Muscle layer of duodenum (tissue), 2 donors: Measurements from ENCODE around the gene NEURL3.

Experiments used
- H3K27ac ChIP-seq: one replicate; pipeline ENCODE4 v1.7.0; 2013; ENCODE audit warnings: mild to moderate bottlenecking, low read length
- H3K27me3 ChIP-seq: one replicate; pipeline ENCODE4 v1.7.0; 2013; ENCODE audit warnings: low read depth, mild to moderate bottlenecking, control low read depth, low read length
- H3K36me3 ChIP-seq, 2 donors: one replicate each; pipeline ENCODE4 v1.7.0; 2013; ENCODE audit warnings: low read length in 2 of 2, control low read depth in 1 of 2, mild to moderate bottlenecking in 1 of 2; ENCODE audit not compliant: insufficient read depth in 2 of 2, control insufficient read depth in 1 of 2
- H3K4me1 ChIP-seq, 2 donors: one replicate each; pipeline ENCODE4 v1.7.0; 2013; ENCODE audit warnings: low read length in 2 of 2, mild to moderate bottlenecking in 2 of 2, control low read depth in 1 of 2, moderate library complexity in 1 of 2; ENCODE audit not compliant: insufficient read depth in 2 of 2, control insufficient read depth in 1 of 2
- H3K4me3 ChIP-seq, 2 donors: one replicate each; pipeline ENCODE4 v1.7.0; 2013; ENCODE audit warnings: low read length in 2 of 2, low read depth in 1 of 2, mild to moderate bottlenecking in 1 of 2
- H3K9me3 ChIP-seq, 2 donors: one replicate each; pipeline ENCODE4 v1.7.0; 2013; ENCODE audit warnings: low read length in 2 of 2, control low read depth in 1 of 2, mild to moderate bottlenecking in 1 of 2; ENCODE audit not compliant: control insufficient read depth in 1 of 2
- donor health status: healthy.

Gene NEURL3

DNA sequence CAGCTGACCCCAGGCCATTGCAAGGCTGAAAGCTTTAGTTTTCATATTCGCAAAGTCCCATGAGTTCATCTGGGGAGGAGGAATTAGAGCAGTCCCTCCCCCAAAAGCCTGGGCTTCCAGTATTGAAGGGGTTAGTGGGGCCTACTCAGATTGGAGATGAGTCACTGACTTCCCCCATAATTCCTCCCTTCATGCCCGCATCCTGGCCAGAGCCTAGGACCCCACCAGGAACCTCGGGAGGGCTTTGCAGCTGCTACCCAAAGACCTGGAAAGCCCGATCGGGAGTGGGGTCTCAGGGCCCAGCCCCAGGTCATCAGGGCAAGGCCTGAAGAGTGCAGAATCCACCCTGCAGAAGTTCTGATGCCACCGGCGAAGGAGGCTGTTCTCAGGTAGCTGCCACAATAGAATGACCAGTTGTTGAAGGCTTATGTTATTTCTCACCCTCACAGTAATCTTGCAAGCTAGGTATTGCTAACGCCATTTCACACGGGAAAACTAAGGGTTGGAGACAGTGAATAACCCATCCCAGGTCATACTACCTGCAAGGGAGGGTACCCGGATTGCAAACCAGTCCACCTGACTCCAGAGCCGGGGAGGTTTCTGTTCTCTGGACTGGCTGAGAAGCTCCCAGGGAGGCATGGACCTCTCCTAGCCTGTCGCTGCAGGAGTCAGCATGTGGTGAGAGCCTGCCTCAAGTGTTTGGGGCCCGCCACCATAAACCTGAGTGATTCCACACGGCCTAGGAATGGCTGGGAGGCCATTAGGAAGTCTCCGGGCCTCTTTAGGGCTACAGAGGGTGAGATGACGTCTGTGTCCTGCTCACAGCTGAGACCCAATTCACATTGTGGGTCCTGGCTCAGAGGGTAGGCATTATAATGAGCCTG, 25.6 kb upstream of the NEURL3 start:
- H3K4me3 ChIP-seq = no peak overlapping the region
- no peaks in the 10 kb centered on the region for H3K36me3 ChIP-seq
- H3K9me3 ChIP-seq = no peaks in the 10 kb centered on the region
- no peaks in the 10 kb centered on the region for H3K27me3 ChIP-seq
- H3K4me1 ChIP-seq = peaks cover 28 to 36% of the 10 kb centered on the region in 2 donors
- H3K27ac ChIP-seq = no peak overlapping the region

DNA sequence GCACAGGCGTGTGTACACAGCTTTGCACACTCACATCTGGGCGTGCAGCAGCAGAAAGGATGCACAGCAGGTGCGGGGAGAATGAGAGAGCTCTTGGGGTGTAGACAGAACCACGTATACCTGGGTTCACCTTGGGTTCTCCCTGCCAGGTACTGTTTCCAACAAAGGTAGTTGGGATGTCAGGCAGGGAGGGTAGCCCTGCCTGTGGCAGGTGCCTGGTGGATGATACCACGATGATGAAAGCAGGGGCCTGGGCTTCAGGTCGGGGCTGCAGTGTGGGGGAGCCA, 24.9 kb upstream of the NEURL3 start:
- Histone ChIP-seq H3K9me3 (no peaks in the 10 kb centered on the region), H3K36me3 (no peaks in the 10 kb centered on the region), H3K4me1 (peaks cover 28 to 31% of the 10 kb centered on the region in 2 donors), H3K4me3 (no peak overlapping the region), H3K27ac (no peak overlapping the region), H3K27me3 (no peaks in the 10 kb centered on the region)

DNA sequence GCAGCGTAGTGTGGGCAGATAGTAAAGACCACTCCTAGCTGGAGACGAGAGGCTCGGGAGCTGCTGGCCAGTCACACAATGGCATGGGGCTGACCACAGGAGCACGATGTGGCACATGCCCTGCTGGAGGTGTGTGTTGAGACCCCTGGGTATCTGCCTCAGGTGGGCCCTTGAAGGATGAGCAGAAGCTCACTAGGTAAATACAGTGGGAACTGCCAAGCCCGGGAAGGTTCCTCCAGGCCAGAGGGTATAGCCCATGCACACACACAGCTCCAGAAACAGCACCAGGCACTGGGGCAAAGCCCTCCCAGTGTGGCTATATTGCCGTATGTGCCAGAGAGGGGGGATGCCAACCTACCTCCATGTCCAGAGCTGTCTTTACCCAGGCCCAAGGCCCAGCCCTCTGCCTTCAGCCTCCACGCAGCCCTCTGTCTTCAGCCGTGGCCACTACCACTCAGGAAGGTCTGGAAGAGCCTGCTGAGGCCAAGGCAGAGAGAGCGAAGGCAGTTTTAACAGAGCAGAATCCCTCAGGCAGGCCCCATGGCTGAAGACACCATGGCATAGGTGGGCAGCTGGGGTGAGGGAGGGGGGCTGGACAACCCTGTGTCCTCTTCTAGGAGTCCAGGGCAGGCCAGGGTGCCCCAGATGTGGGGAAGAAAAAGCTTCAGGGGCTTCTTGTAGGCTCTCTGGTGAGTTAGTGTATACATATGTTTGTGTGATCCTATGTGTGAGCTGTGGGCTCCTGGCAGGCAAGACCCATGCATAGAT, 24.4 kb upstream of the NEURL3 start:
- Histone ChIP-seq H3K4me1 (peaks cover 25% of the 10 kb centered on the region in 2 donors), H3K4me3 (no peak overlapping the region), H3K27me3 (no peaks in the 10 kb centered on the region), H3K36me3 (no peaks in the 10 kb centered on the region), H3K27ac (no peak overlapping the region), H3K9me3 (no peaks in the 10 kb centered on the region)

DNA sequence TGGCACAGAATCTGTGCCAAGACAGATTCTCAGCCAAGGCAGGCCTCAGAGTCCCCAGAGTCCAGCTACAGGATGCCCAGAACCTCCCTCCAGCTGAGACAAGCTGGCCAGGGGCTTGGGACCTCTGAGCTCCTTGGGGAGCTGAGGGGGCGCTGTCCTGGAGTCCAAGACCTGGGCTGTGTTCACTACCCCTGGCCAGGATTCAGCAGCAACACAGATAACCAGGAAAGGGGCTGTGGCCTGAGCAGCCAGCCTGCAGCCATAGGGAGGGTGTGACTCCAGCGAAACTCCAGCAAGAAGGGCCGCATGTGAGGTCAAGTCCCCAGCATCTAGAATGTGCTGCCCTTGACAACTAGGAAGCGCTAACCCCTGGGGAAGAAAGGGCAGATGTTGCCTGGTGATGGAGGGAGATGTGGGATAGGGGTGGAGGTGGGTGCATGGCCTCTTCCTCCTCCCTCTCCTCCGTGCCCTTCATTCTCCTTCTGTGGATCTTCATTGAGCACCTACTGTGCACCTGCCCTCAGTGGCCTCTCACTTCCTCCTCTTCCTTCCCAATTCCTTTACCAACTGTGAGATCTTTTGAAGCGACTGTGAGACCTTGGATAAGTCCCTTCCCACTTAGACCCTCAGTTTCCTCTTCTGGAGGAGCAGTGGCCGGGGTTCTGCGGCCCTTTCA, 23.7 kb upstream of the NEURL3 start:
- no peak overlapping the region for H3K4me3 ChIP-seq
- H3K4me1 ChIP-seq = peaks cover 18% of the 10 kb centered on the region in 2 donors
- no peaks in the 10 kb centered on the region for H3K36me3 ChIP-seq
- H3K27ac ChIP-seq = peak overlapping the region; percentile 46
- no peaks in the 10 kb centered on the region for H3K9me3 ChIP-seq
- no peaks in the 10 kb centered on the region for H3K27me3 ChIP-seq

DNA sequence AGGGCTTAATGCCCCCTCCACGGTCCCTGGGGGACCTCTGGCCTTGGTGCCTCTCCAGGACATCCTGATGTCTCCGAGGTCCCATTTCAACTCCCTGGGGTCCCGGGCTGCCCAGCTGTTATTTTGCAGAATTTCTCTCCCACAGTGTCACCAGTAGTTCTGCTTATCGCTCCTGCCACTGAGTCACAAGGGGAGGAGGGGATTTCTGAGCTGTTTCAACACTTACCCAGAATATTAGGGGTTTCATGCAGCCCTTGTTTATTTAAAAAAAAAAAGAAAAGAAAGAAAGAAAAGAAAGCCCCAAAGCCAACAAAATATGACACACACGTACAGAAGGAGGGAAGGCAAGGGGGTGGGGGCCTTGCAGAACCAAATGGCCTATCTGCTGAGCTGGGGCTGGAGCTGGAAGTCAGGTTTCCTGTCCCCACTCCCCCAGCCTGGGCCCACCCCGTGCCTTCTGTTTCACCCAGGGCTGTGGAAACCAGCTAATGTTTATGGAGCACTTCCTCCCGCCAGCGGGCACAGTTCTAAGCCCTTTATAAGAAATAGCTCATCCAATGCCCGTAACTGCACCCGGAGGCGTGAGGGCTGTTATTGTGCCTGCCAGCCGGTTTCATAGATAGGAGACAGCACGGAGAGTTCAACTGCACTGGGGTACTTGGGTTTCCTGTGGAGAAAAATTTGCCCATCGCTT, 23.0 kb upstream of the NEURL3 start:
- no peaks in the 10 kb centered on the region for H3K36me3 ChIP-seq
- H3K27ac ChIP-seq = peak overlapping the region; percentile 46
- H3K27me3 ChIP-seq = no peaks in the 10 kb centered on the region
- no peaks in the 10 kb centered on the region for H3K9me3 ChIP-seq
- peaks cover 14% of the 10 kb centered on the region in 2 donors for H3K4me1 ChIP-seq
- H3K4me3 ChIP-seq = peak overlapping the region; percentile 43 to 55

DNA sequence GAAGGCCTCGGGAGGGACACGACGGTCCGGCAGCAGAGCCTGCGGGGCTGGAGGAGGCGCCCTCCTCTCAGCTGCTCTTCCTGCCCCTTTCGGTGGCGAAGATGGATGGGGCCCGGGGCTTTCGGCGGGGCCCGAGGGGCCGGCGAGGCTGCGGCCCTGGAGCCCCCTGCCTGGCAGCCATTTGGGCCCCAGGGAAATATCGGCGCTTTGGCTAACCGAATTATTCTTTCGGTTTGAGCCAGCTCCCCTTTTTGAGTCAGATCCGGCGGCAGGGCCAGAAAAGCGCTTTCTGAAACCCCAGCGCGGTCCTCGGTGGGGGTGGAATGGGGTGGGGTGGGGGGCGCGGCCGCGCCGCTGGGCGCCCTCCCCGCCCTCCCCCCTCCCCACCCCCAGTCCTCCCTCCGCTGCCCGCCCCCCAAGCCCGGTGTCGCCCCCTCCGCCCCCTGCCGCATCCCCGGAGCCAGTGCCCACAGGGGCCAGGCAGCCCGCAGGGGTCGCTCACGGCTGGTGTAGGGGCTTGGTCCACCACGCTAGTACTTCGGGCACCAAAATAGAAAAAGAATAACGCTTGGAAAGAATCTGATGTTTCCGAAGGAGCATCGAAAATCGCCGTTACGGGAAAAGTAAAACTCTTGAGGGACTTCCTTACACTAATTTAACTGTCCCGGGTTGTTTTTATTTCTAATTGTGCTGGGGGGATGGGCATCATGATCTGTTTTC, 22.3 kb upstream of the NEURL3 start:
- H3K36me3 ChIP-seq = no peaks in the 10 kb centered on the region
- no peaks in the 10 kb centered on the region for H3K9me3 ChIP-seq
- peak overlapping the region; percentile 46 for H3K27ac ChIP-seq
- no peaks in the 10 kb centered on the region for H3K27me3 ChIP-seq
- peak overlapping the region; percentile 43 to 55 for H3K4me3 ChIP-seq
- H3K4me1 ChIP-seq = peaks cover 7% of the 10 kb centered on the region in 2 donors

DNA sequence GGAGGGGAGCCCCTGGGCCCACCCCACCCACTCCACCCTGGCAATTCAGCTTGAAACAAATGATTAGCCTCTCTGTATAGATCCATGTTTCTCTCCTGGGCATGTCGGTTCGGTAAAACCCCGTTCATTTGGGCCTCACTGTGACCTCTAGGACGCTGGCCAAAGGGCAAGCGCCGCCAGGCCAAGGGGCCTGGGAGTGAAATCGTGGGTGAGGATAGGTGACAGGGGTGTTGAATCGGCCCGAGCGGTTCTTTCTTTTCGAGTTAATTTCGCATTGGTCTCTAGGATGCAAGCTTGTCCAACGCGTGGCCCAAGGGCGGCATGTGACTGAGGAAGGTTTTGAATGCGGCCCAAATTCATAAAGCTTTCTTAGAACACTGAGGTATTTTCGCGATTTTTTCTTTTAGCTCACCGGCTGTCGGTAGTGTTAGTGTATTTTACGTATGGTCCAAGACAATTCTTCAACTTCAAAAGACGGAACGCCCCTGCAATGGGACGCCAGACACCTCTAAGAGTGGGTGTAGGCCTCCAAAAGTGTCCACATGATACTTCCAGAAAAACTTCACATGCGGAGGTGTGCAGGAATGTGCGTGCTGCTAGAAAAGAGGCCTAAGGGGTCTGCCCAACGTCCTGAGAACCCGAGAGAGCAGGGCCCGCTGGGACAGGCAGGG, 21.6 kb upstream of the NEURL3 start:
- H3K4me1 ChIP-seq = peaks cover 4 to 7% of the 10 kb centered on the region in 2 donors
- no peak overlapping the region for H3K27ac ChIP-seq
- H3K27me3 ChIP-seq = no peaks in the 10 kb centered on the region
- no peaks in the 10 kb centered on the region for H3K36me3 ChIP-seq
- peak overlapping the region; percentile 38 to 55 for H3K4me3 ChIP-seq
- no peaks in the 10 kb centered on the region for H3K9me3 ChIP-seq

DNA sequence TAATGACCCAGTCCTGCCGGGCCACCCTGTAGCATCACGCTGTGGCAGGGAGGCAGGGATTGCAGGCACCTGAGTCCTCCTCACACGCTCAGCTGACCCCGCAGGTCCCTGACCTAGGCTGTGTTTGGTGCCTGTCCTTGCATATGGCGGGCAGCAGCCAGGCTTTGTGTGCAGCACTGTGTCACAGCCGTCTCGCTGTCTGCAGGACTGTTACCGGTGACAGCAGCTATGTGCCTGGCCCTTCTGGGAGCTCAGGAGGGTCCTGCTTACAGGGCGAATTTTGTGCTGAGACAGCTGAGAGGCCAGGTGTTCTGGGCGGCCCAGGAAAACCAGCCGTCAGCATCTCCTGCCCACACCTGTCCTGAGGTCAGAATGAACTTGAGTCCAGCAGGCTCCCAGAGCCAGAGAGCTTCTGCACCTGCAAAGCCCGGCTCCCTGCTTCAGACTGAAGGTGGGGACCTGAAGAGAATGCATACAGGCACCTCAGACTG, 21.0 kb upstream of the NEURL3 start:
- Histone ChIP-seq H3K27me3 (no peaks in the 10 kb centered on the region), H3K9me3 (no peaks in the 10 kb centered on the region), H3K27ac (no peak overlapping the region), H3K4me1 (peaks cover 4 to 7% of the 10 kb centered on the region in 2 donors), H3K4me3 (no peak overlapping the region), H3K36me3 (no peaks in the 10 kb centered on the region)

DNA sequence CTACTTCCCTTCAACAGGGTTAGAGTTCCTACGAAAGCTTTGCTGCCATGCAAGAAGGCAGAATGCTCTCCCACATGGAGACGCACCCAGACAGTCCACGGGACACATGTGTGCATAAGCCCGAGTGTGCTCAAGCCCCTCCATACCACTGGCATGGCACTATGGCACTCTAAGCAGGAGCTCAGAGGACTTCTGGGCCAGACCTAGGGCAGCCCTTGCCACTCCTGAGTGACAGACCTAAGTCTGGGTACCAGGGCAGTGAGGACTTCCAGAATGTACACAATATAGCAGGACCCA, 20.0 kb upstream of the NEURL3 start:
- Histone ChIP-seq H3K27ac (no peak overlapping the region), H3K4me3 (no peak overlapping the region), H3K27me3 (no peaks in the 10 kb centered on the region), H3K9me3 (no peaks in the 10 kb centered on the region), H3K36me3 (no peaks in the 10 kb centered on the region), H3K4me1 (peaks cover 4 to 7% of the 10 kb centered on the region in 2 donors)

DNA sequence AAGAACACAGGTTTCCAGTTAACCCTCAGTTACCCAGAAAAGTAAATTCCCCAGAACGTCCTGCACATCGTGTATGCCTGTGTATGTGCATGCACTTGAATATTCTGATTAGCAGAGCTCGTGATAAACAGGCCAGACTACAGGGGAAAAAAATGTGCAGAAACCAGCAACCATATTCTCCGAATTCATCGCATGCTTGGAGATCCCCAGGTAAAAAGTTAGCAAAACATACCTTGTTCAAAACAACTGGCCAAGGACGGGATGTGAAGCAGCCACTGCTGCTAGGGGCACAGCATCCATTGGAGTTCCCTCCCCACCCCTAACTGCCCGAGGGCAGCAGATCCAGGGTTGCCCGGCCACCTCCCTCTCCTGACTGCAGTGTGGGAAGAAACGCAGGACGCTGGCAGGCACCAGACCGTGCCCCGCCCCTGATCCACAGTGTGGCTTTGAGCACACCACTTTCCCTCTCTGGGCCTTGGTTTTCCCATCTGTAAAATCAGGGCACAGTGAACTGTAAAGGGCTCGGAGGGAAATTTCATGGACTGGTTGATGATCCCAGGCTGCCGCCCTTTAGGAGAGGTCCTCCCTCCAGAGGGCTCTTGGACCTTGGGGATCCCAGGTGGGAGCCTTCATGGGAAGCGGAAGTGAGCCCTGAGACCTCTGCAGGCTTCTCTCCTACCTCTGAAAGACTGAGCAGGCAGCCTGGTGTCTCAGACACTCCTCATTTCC, 19.5 kb upstream of the NEURL3 start:
- no peaks in the 10 kb centered on the region for H3K9me3 ChIP-seq
- H3K4me1 ChIP-seq = peaks cover 4 to 7% of the 10 kb centered on the region in 2 donors
- H3K4me3 ChIP-seq = no peak overlapping the region

More for the DNA sequence above, 19.5 kb upstream of the NEURL3 start:
- Histone ChIP-seq H3K36me3 (no peaks in the 10 kb centered on the region), H3K27me3 (no peaks in the 10 kb centered on the region), H3K27ac (no peak overlapping the region)
